GM19025 (cell line): ENCODE results near the gene ARHGEF2.
A peak's percentile ranks its signal among the peaks of the same experiment; 100 is the strongest.

Source experiments
- ATAC-seq: cut with Tn5 transposase; IDR thresholded peaks from one replicate; pipeline ENCODE4 v1.9.1; 2021; ENCODE audit warnings: mild to moderate bottlenecking, low read depth, moderate library complexity; ENCODE audit not compliant: unreplicated experiment

Gene ARHGEF2

GRCh38 chr1:155973723-155974122 is 4.6 kb downstream of the ARHGEF2 start:
- no peak for ATAC-seq

- ATAC-seq, result no peak
Measured at GRCh38 chr1:155971910-155972809, 6.2 kb downstream of the ARHGEF2 start.

GRCh38 chr1:155970531-155971167 is 7.7 kb downstream of the ARHGEF2 start:
- peak; percentile 53 for ATAC-seq

GRCh38 chr1:155969377-155969791 is 9.0 kb downstream of the ARHGEF2 start:
- ATAC-seq, result no peak

- no peak for ATAC-seq
Measured at GRCh38 chr1:155968670-155969069, 9.7 kb downstream of the ARHGEF2 start.

GRCh38 chr1:155968051-155968400 is 10.3 kb downstream of the ARHGEF2 start:
- ATAC-seq, result no peak

GRCh38 chr1:155967341-155968050 is 10.9 kb downstream of the ARHGEF2 start:
- ATAC-seq, result no peak

- no peak for ATAC-seq
Measured at GRCh38 chr1:155966750-155967149, 11.6 kb downstream of the ARHGEF2 start.

- no peak for ATAC-seq
Measured at GRCh38 chr1:155966135-155966534, 12.2 kb downstream of the ARHGEF2 start.

- ATAC-seq, result no peak
Measured at GRCh38 chr1:155964193-155964592, 14.2 kb downstream of the ARHGEF2 start.

GRCh38 chr1:155962599-155963211 is 15.6 kb downstream of the ARHGEF2 start:
- ATAC-seq, result no peak

GRCh38 chr1:155961937-155962336 is 16.4 kb downstream of the ARHGEF2 start:
- ATAC-seq, result no peak

GRCh38 chr1:155960081-155960745 is 18.1 kb downstream of the ARHGEF2 start:
- ATAC-seq, result no peak

GRCh38 chr1:155957411-155957915 is 20.9 kb downstream of the ARHGEF2 start:
- ATAC-seq, result no peak

- no peak for ATAC-seq
Measured at GRCh38 chr1:155954645-155955044, 23.7 kb downstream of the ARHGEF2 start.

- ATAC-seq, result no peak
Measured at GRCh38 chr1:155952505-155952890, 25.8 kb downstream of the ARHGEF2 start.

GRCh38 chr1:155951753-155952504 is 26.4 kb downstream of the ARHGEF2 start:
- ATAC-seq, result no peak

- ATAC-seq, result no peak
Measured at GRCh38 chr1:155950829-155951228, 27.5 kb downstream of the ARHGEF2 start.

- ATAC-seq, result no peak
Measured at GRCh38 chr1:155947741-155948140, 30.6 kb downstream of the ARHGEF2 start.
